Heart left ventricle (tissue), 16 donors: ENCODE data around the gene UBE2H. TPM values are rescaled to one million over a fixed set of nuclear protein-coding genes. Genes with fewer than 3 reads are reported as not detected.

Experiments used
- ATAC-seq, 4 donors: fragments of 200-7000 bp; cut with Tn5 transposase; one replicate each; pipeline ENCODE4 v1.9.1; 2020 to 2022; ENCODE audit warnings: moderate library complexity in 4 of 4, mild to moderate bottlenecking in 3 of 4, moderate number of reproducible peaks in 1 of 4
- DNase-seq, 5 donors: peaks; one replicate each; pipeline ENCODE4 v3.0.0-alpha.2; 2020
- H3K27ac ChIP-seq, 12 donors: fragments of 200-600 bp; sonication (generic) in 4 of 12; one replicate each; pipeline versions ENCODE4 v1.5.0 to v1.8.0; 2016 to 2022; ENCODE audit warnings: mild to moderate bottlenecking in 2 of 12
- H3K27me3 ChIP-seq, 9 donors: fragments of 200-600 bp; sonication (generic) in 2 of 9; one replicate each; pipeline versions ENCODE4 v1.5.1 to v1.8.0; 2016 to 2022; ENCODE audit warnings: mild to moderate bottlenecking in 3 of 9
- H3K36me3 ChIP-seq, 9 donors: fragments of 200-600 bp; sonication (generic) in 2 of 9; one replicate each; pipeline versions ENCODE4 v1.5.0 to v1.8.0; 2018 to 2022; ENCODE audit warnings: mild to moderate bottlenecking in 2 of 9
- H3K4me1 ChIP-seq, 12 donors: fragments of 200-600 bp; sonication (generic) in 4 of 12; one replicate each; pipeline versions ENCODE4 v1.5.0 to v1.8.0; 2016 to 2022; ENCODE audit warnings: mild to moderate bottlenecking in 3 of 12
- H3K4me3 ChIP-seq, 12 donors: fragments of 200-600 bp; sonication (generic) in 4 of 12; one replicate each; pipeline versions ENCODE4 v1.5.0 to v1.8.0; 2017 to 2022; ENCODE audit warnings: mild to moderate bottlenecking in 9 of 12, moderate library complexity in 4 of 12
- H3K9me3 ChIP-seq, 12 donors: fragments of 200-600 bp; sonication (generic) in 4 of 12; one replicate each; pipeline versions ENCODE4 v1.5.0 to v1.8.0; 2016 to 2022; ENCODE audit warnings: mild to moderate bottlenecking in 1 of 12
- POLR2A ChIP-seq, 2 donors: fragments of 450-650 bp; IDR thresholded peaks; one replicate each; pipeline ENCODE4 v1.6.1; 2017; ENCODE audit warnings: antibody characterized with exemption in 2 of 2, mild to moderate bottlenecking in 2 of 2, moderate library complexity in 2 of 2
- WGBS, 4 donors: extraction: QIAGEN DNeasy Blood & Tissue Kit in 2 of 4; methylation state at CpG; one replicate each; pipeline versions ENCODE4 v1.1.5 to v1.1.7; 2013 to 2018; 5-methylcytosine and 5-hydroxymethylcytosine counted together
- intact Hi-C, 10 donors: fragments of 100-400 bp; cut with DNase I; formaldehyde crosslinking; loops; one replicate each; pipeline versions ENCODE4 v1.11.1 to v1.14.2; 2022
- polyA plus RNA-seq, 2 donors: library from polyadenylated mRNA; stranded (reverse); fragments of 200-250 nt; gene quantifications; one replicate each; pipeline ENCODE4 v1.2.3, GENCODE V29; 2013
- total RNA-seq, 9 donors: library from RNA; depleted of rRNA in 2 of 9; stranded (reverse); fragments of >200 nt in 2 of 9; fragmentation: NEBNext Ultra II Directional in 3 of 9; extraction: Animal tissue kit (Norgen Biotek cat#: 25700) in 3 of 9; gene quantifications; one replicate each; pipeline versions ENCODE4 v1.1.0 to v1.2.4, GENCODE V29; 2016 to 2023
- TF ChIP-seq, protein P1 (sequence below), 12 donors: fragments of 200-600 bp; sonication (generic) in 4 of 12; IDR thresholded peaks; one replicate each; pipeline versions ENCODE4 v1.5.0 to v1.8.0; 2018 to 2022; ENCODE audit warnings: antibody characterized with exemption in 12 of 12, mild to moderate bottlenecking in 5 of 12
- donor health status: ischemic (EF 13 %, LVEDD 7.1; RV severe dilation, severe dysfunction).
- donor health status: healthy with polysubstance abuse.
- donor health status: DM: no; HTN: yes; CAD: no.
- donor health status: DM: no; HTN: no; CAD: no.
- donor health status: ischemic (EF 25% LVEDD 6.9; RV normal size, moderate dysfunction).
- donor health status: ischemic (EF 25% LVEDD 5.7; RV mildly dilated, moderate dysfunction).
- donor health status: healthy.
- donor health status: DM: yes; HTN: yes; CAD: no.
- donor health status: ischemic (EF 35%, LVEDD 5.7; RV mildly dilated, moderate dysfunction).
- donor health status: nonischemic (EF 11% LVEDD 7.7; RV severe dilation, severe dysfunction).
- donor health status: DM: yes; HTN: yes; CAD: no.
- donor health status: PGD.
- donor health status: ischemic (EF 29% LVEDD 5.4; RV normal size, mild dysfunction).
- donor health status: nonischemic (EF 23%, LVEDD 6.1; RV moderate dilation, normal function).

Gene UBE2H
- total and polyA plus RNA-seq, 11 donors = 46.5 to 219 (median 112) TPM

GRCh38 chr7:129872054-129872453 lies 80.7 kb downstream of the UBE2H start:
- Histone ChIP-seq H3K36me3 (peaks cover 0 to 24% (median 0%) of the 10 kb centered on the region in 9 donors), H3K4me1 (peaks cover 0 to 53% (median 27%) of the 10 kb centered on the region in 12 donors), H3K27ac (no peak overlapping the region), H3K9me3 (no peaks in the 10 kb centered on the region), H3K4me3 (no peak overlapping the region), H3K27me3 (no peaks in the 10 kb centered on the region)
- intact Hi-C loops = no loop called here
- 88 to 99% (median 98%) methylated on average over 5 of the region's 5 CpGs for WGBS, 4 donors
- DNase-seq (no peak), ATAC-seq (no peak)
- TF ChIP-seq, protein P1, sequence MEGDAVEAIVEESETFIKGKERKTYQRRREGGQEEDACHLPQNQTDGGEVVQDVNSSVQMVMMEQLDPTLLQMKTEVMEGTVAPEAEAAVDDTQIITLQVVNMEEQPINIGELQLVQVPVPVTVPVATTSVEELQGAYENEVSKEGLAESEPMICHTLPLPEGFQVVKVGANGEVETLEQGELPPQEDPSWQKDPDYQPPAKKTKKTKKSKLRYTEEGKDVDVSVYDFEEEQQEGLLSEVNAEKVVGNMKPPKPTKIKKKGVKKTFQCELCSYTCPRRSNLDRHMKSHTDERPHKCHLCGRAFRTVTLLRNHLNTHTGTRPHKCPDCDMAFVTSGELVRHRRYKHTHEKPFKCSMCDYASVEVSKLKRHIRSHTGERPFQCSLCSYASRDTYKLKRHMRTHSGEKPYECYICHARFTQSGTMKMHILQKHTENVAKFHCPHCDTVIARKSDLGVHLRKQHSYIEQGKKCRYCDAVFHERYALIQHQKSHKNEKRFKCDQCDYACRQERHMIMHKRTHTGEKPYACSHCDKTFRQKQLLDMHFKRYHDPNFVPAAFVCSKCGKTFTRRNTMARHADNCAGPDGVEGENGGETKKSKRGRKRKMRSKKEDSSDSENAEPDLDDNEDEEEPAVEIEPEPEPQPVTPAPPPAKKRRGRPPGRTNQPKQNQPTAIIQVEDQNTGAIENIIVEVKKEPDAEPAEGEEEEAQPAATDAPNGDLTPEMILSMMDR (IDR thresholded peaks at IDR 0.05) = no peak
- TF ChIP-seq POLR2A (IDR thresholded peaks at IDR 0.05) = no peak

- H3K4me1 ChIP-seq = peaks cover 0 to 51% (median 28%) of the 10 kb centered on the region in 12 donors
- H3K36me3 ChIP-seq = peaks cover 0 to 21% (median 0%) of the 10 kb centered on the region in 9 donors
- H3K9me3 ChIP-seq = no peaks in the 10 kb centered on the region
- intact Hi-C loops = no loop called here
- H3K27me3 ChIP-seq = no peaks in the 10 kb centered on the region
- H3K27ac ChIP-seq = peak overlapping the region in 2 of 12 donors; percentile 4 to 25
- ATAC-seq (no peak), DNase-seq (no peak)
- 79 to 94% (median 89%) methylated on average over 4 of the region's 4 CpGs for WGBS, 4 donors
- TF ChIP-seq, protein P1 (IDR thresholded peaks at IDR 0.05) = no peak
- no peak for TF ChIP-seq POLR2A (IDR thresholded peaks at IDR 0.05)
- no peak overlapping the region for H3K4me3 ChIP-seq
Observed at GRCh38 chr7:129870668-129871067, 82.1 kb downstream of the UBE2H start.

DNA sequence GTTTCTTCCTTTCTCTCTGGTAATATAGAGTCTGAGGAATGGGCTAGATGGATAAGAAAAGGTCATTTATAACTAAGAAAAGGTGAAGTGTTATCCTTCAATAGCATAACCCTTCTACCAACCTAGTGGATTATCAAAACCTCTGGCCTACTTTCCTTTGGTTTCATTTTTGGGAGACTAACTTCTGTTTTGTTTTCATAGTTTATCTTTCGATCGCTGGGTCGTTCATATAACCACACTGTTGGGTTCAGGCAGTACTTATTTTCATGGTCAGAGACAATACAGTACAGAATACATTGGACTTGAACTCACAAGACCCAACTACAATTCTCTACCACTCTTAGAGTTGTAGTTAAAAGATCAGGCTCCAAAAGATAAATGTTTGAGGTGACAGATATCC lies 86.5 kb downstream of the UBE2H start:
- H3K9me3 ChIP-seq = no peaks in the 10 kb centered on the region
- 74 to 82% (median 78%) methylated on average over 3 of the region's 3 CpGs for WGBS, 4 donors
- peaks cover 0 to 9% (median 0%) of the 10 kb centered on the region in 9 donors for H3K36me3 ChIP-seq
- H3K27ac ChIP-seq = peak overlapping the region in 10 of 12 donors; percentile 73 to 90 (median 86)
- no peak overlapping the region for H3K4me3 ChIP-seq
- intact Hi-C loops = no loop called here
- ATAC-seq = no peak
- TF ChIP-seq POLR2A (IDR thresholded peaks at IDR 0.05) = no peak
- TF ChIP-seq, protein P1 (IDR thresholded peaks at IDR 0.05) = no peak
- H3K4me1 ChIP-seq = peaks cover 0 to 82% (median 59%) of the 10 kb centered on the region in 12 donors
- no peaks in the 10 kb centered on the region for H3K27me3 ChIP-seq
- no peak for DNase-seq

DNA sequence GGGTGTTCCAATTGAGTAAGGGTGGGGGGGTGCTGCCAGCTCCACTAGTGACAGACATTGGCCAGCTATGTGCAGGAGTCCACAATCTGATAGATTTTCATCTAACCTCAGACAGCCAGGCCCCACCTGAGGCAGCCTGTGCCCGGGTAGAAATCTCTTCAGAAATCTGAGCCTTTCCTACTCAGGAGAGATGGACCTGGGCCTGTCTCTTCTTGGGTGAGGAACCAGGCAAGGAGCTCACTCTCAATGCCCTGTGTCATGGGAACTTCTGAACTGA lies 86.9 kb downstream of the UBE2H start:
- intact Hi-C loops = no loop called here
- ATAC-seq = no peak

More for the DNA sequence above, 86.9 kb downstream of the UBE2H start:
- Histone ChIP-seq H3K9me3 (no peaks in the 10 kb centered on the region), H3K4me3 (no peak overlapping the region), H3K27ac (peak overlapping the region in 10 of 12 donors; percentile 73 to 90 (median 86)), H3K4me1 (peaks cover under 1 to 86% (median 63%) of the 10 kb centered on the region in 12 donors), H3K36me3 (peaks cover 0 to 5% (median 0%) of the 10 kb centered on the region in 9 donors), H3K27me3 (no peaks in the 10 kb centered on the region)
- WGBS, 4 donors = 42 to 72% (median 63%) methylated on average over 1 of the region's 1 CpG
- TF ChIP-seq, protein P1 (IDR thresholded peaks at IDR 0.05) = no peak
- TF ChIP-seq POLR2A (IDR thresholded peaks at IDR 0.05) = no peak
- DNase-seq = no peak
